Measurements from ENCODE around the gene KIAA0513. TPM values are rescaled to one million over a fixed set of nuclear protein-coding genes. Genes with fewer than 3 reads are reported as not detected.
A peak's percentile ranks its signal among the peaks of the same experiment; 100 is the strongest.

KIAA0513 gene
- total RNA-seq, 4 donors from 2014 or later: 17.7 to 52.0 (median 23.9) TPM

GRCh38 chr16:85056211-85056748 lies 28.7 kb downstream of the KIAA0513 start:
- H3K36me3 ChIP-seq: no peaks in the 10 kb centered on the region
- H3K27ac ChIP-seq: peak overlapping the region; percentile 70 to 85 (median 84)
- peaks cover 0 to 39% (median 25%) of the 10 kb centered on the region in 4 donors for H3K4me1 ChIP-seq
- no peaks in the 10 kb centered on the region for H3K27me3 ChIP-seq
- TF ChIP-seq CTCF (IDR thresholded peaks at IDR 0.05) (peak in 3 of 6 experiments; percentile 6 to 15 (median 7)), POLR2A (IDR thresholded peaks at IDR 0.05) (no peak)
- peak in 2 of 3 donors; percentile 28 to 59 for DNase-seq
- peak overlapping the region in 2 of 4 donors; percentile 13 to 22 for H3K4me3 ChIP-seq
- H3K9me3 ChIP-seq: no peaks in the 10 kb centered on the region

- DNase-seq: peak in 1 of 3 donors; percentile 29
- Histone ChIP-seq H3K4me3 (no peak overlapping the region), H3K36me3 (no peaks in the 10 kb centered on the region), H3K27ac (peak overlapping the region in 3 of 4 donors; percentile 59 to 85 (median 70)), H3K4me1 (peaks cover 0 to 35% (median 25%) of the 10 kb centered on the region in 4 donors), H3K9me3 (no peaks in the 10 kb centered on the region), H3K27me3 (no peaks in the 10 kb centered on the region)
- TF ChIP-seq POLR2A (IDR thresholded peaks at IDR 0.05) (no peak), CTCF (IDR thresholded peaks at IDR 0.05) (peak in 4 of 6 experiments; percentile 4 to 40 (median 31))
Measured at GRCh38 chr16:85057212-85057889, 29.8 kb downstream of the KIAA0513 start.

GRCh38 chr16:85057948-85058347 lies 30.4 kb downstream of the KIAA0513 start:
- no peaks in the 10 kb centered on the region for H3K36me3 ChIP-seq
- no peaks in the 10 kb centered on the region for H3K27me3 ChIP-seq
- peaks cover 0 to 35% (median 25%) of the 10 kb centered on the region in 4 donors for H3K4me1 ChIP-seq
- peak overlapping the region in 2 of 4 donors; percentile 49 to 85 for H3K27ac ChIP-seq
- H3K9me3 ChIP-seq: no peaks in the 10 kb centered on the region
- TF ChIP-seq POLR2A (IDR thresholded peaks at IDR 0.05): no peak
- no peak for TF ChIP-seq CTCF (IDR thresholded peaks at IDR 0.05)
- DNase-seq: peak in 2 of 3 donors; percentile 66 to 76
- no peak overlapping the region for H3K4me3 ChIP-seq

GRCh38 chr16:85058909-85059308 lies 31.3 kb downstream of the KIAA0513 start:
- no peak for DNase-seq
- Histone ChIP-seq H3K36me3 (no peaks in the 10 kb centered on the region), H3K4me1 (peaks cover 0 to 35% (median 25%) of the 10 kb centered on the region in 4 donors), H3K27ac (no peak overlapping the region), H3K9me3 (no peaks in the 10 kb centered on the region), H3K27me3 (no peaks in the 10 kb centered on the region), H3K4me3 (no peak overlapping the region)
- no peak for TF ChIP-seq CTCF (IDR thresholded peaks at IDR 0.05)
- TF ChIP-seq POLR2A (IDR thresholded peaks at IDR 0.05): no peak

GRCh38 chr16:85061566-85061965 lies 34.0 kb downstream of the KIAA0513 start:
- no peaks in the 10 kb centered on the region for H3K36me3 ChIP-seq
- H3K27ac ChIP-seq: peak overlapping the region in 1 of 4 donors; percentile 39
- H3K27me3 ChIP-seq: no peaks in the 10 kb centered on the region
- H3K9me3 ChIP-seq: no peaks in the 10 kb centered on the region
- no peak overlapping the region for H3K4me3 ChIP-seq
- H3K4me1 ChIP-seq: peaks cover 0 to 13% (median 11%) of the 10 kb centered on the region in 4 donors
- peak in 1 of 3 donors; percentile 70 for DNase-seq
- TF ChIP-seq CTCF (IDR thresholded peaks at IDR 0.05) (no peak), POLR2A (IDR thresholded peaks at IDR 0.05) (no peak)

All from Peyer's patch (tissue), 4 donors.